A673 (cell line): ENCODE data around the gene CEND1.

Experiments
- CTCF ChIP-seq: fragments of 300-800, 200-600 bp; sonication (generic); conservative IDR thresholded peaks from 2 replicates; pipeline ENCODE4 v1.5.1; 2017; ENCODE audit warnings: low read depth, mild to moderate bottlenecking, antibody characterized with exemption, low read length, moderate library complexity, mixed read lengths
- EZH2 ChIP-seq: fragments of 200-600 bp; sonication (generic); IDR thresholded peaks from 2 replicates; pipeline ENCODE4 v1.6.1; 2017; ENCODE audit warnings: borderline replicate concordance, low read depth, mild to moderate bottlenecking, mixed read lengths, antibody characterized with exemption, low read length; ENCODE audit not compliant: poor library complexity, severe bottlenecking

GRCh38 chr11:777288-778255 is 12.3 kb downstream of the CEND1 start, which contains the start of gene GATD1:
- no peak for TF ChIP-seq CTCF
- no peak for TF ChIP-seq EZH2
